ENCODE data around the gene ELMO2.
"Not testable (repeated sequence)": the region's sequence is repeated elsewhere in the genome, so short reads cannot be mapped to it uniquely, and the experiment has no call there.

Gene ELMO2

DNA sequence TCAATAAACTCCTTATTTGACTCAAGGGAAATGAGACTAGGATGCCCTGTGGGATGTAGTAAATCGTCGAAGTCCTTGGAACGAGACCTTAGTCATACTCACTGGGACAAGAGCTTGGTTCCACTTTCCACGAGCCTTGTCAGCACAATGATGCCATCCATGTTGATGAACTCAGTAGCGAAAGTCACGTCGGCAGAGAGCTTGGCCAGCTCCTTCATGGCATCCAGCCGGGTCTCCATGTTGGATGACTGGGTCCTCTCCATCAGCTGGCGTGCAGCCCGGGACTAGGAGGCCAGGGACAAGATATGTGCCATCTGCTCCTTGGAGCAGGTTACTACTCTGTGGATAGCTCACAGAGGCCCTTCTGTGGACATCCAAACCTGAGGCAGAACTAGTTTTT, 17.5 kb downstream of the ELMO2 start:
- DNase-seq (ENCODE audit: low read depth in 2 of 2): no peak
- H3K4me3 ChIP-seq (replicated peaks in 1 of 2; ENCODE audit: low read depth in 2 of 2, low read length in 2 of 2): no peak overlapping the region
- TF ChIP-seq, protein P1, sequence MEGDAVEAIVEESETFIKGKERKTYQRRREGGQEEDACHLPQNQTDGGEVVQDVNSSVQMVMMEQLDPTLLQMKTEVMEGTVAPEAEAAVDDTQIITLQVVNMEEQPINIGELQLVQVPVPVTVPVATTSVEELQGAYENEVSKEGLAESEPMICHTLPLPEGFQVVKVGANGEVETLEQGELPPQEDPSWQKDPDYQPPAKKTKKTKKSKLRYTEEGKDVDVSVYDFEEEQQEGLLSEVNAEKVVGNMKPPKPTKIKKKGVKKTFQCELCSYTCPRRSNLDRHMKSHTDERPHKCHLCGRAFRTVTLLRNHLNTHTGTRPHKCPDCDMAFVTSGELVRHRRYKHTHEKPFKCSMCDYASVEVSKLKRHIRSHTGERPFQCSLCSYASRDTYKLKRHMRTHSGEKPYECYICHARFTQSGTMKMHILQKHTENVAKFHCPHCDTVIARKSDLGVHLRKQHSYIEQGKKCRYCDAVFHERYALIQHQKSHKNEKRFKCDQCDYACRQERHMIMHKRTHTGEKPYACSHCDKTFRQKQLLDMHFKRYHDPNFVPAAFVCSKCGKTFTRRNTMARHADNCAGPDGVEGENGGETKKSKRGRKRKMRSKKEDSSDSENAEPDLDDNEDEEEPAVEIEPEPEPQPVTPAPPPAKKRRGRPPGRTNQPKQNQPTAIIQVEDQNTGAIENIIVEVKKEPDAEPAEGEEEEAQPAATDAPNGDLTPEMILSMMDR (IDR thresholded peaks at IDR 0.05; ENCODE audit: low read depth, low read length): no peak

DNA sequence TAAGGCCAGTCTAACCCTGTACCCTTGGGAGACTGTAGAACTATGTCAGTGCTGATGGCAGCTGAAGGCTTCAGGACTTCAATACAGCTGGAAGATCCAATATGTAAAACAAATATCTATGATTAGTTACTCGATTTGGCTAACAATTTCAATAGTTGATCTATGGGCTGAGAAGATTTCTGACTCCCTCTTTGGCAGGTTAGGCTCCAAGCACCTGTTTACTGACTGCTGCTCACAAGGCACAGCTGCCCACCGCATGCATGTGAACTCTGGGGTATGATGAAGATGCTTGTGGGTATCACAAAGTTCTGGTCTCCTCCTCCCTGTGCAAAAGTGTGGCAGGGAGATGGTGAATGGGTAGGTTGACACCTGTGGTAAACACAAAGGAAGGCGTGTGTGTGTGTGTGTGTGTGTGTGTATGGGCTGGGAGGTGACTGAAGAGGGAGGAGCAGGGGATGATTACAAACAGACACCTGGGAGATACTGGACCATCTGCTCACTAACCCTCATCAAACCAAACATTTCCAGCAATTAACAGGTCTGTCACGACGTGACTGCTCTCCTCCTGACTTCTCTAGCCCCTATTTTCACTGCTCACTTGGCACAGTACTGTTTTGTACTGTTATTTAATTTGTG, 18.1 kb downstream of the ELMO2 start:
- no peak for DNase-seq (ENCODE audit: low read depth in 2 of 2)
- H3K4me3 ChIP-seq (replicated peaks in 1 of 2; ENCODE audit: low read depth in 2 of 2, low read length in 2 of 2): no peak overlapping the region
- TF ChIP-seq, protein P1 (IDR thresholded peaks at IDR 0.05; ENCODE audit: low read depth, low read length): no peak

- not testable (repeated sequence) for DNase-seq (ENCODE audit: low read depth in 2 of 2); H3K4me3 ChIP-seq (replicated peaks in 1 of 2; ENCODE audit: low read depth in 2 of 2, low read length in 2 of 2)
Measured at GRCh38 chr20:46387054-46387453, 19.4 kb downstream of the ELMO2 start.

GRCh38 chr20:46378412-46379009, 27.9 kb downstream of the ELMO2 start:
- TF ChIP-seq, protein P1 (IDR thresholded peaks at IDR 0.05; ENCODE audit: low read depth, low read length): no peak
- DNase-seq (ENCODE audit: low read depth in 2 of 2): no peak
- H3K4me3 ChIP-seq (replicated peaks in 1 of 2; ENCODE audit: low read depth in 2 of 2, low read length in 2 of 2): no peak overlapping the region

GRCh38 chr20:46377518-46377917, 28.9 kb downstream of the ELMO2 start:
- no peak for DNase-seq (ENCODE audit: low read depth in 2 of 2)
- TF ChIP-seq, protein P1 (IDR thresholded peaks at IDR 0.05; ENCODE audit: low read depth, low read length): no peak
- H3K4me3 ChIP-seq (replicated peaks in 1 of 2; ENCODE audit: low read depth in 2 of 2, low read length in 2 of 2): no peak overlapping the region

- TF ChIP-seq, protein P1 (IDR thresholded peaks at IDR 0.05; ENCODE audit: low read depth, low read length): no peak
- H3K4me3 ChIP-seq (replicated peaks in 1 of 2; ENCODE audit: low read depth in 2 of 2, low read length in 2 of 2): no peak overlapping the region
- no peak for DNase-seq (ENCODE audit: low read depth in 2 of 2)
Measured at GRCh38 chr20:46376196-46376785, 30.1 kb downstream of the ELMO2 start.

GRCh38 chr20:46375771-46376170, 30.6 kb downstream of the ELMO2 start:
- TF ChIP-seq, protein P1 (IDR thresholded peaks at IDR 0.05; ENCODE audit: low read depth, low read length): no peak
- DNase-seq (ENCODE audit: low read depth in 2 of 2): peak; percentile 39 to 47
- H3K4me3 ChIP-seq (replicated peaks in 1 of 2; ENCODE audit: low read depth in 2 of 2, low read length in 2 of 2): no peak overlapping the region

Measured in cardiac fibroblast (primary cell).